GM12873 (cell line): ENCODE data around the gene SRSF12.

Experiments used
- TF ChIP-seq, protein P1 (sequence below): IDR thresholded peaks from 2 replicates; pipeline ENCODE4 v1.5.1; 2012; ENCODE audit warnings: low read depth, mild to moderate bottlenecking, moderate library complexity, low read length, control low read depth; ENCODE audit not compliant: insufficient read depth; ENCODE audit errors: missing control alignments

SRSF12 gene

DNA sequence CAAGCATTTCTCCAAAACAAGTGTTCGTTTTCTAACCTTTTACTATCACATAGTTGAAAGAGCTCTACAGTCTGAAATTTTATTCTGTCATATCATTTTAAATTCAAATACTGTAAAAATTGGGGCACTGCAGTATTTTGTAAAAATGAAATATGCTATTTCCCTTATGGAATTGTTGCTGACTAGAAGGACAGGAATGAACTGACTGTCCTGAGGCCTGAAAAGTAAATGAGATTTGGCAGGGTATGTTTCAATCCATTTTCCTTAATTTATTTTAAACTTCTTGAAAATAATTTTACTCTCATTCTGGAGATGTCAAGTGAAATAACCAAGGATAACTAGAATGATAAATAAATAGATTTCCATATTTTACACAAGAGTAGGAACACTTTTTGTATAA, 49.2 kb downstream of the SRSF12 start:
- TF ChIP-seq, protein P1, sequence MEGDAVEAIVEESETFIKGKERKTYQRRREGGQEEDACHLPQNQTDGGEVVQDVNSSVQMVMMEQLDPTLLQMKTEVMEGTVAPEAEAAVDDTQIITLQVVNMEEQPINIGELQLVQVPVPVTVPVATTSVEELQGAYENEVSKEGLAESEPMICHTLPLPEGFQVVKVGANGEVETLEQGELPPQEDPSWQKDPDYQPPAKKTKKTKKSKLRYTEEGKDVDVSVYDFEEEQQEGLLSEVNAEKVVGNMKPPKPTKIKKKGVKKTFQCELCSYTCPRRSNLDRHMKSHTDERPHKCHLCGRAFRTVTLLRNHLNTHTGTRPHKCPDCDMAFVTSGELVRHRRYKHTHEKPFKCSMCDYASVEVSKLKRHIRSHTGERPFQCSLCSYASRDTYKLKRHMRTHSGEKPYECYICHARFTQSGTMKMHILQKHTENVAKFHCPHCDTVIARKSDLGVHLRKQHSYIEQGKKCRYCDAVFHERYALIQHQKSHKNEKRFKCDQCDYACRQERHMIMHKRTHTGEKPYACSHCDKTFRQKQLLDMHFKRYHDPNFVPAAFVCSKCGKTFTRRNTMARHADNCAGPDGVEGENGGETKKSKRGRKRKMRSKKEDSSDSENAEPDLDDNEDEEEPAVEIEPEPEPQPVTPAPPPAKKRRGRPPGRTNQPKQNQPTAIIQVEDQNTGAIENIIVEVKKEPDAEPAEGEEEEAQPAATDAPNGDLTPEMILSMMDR = no peak

GRCh38 chr6:89067796-89068195, 50.1 kb downstream of the SRSF12 start:
- TF ChIP-seq, protein P1 = no peak

DNA sequence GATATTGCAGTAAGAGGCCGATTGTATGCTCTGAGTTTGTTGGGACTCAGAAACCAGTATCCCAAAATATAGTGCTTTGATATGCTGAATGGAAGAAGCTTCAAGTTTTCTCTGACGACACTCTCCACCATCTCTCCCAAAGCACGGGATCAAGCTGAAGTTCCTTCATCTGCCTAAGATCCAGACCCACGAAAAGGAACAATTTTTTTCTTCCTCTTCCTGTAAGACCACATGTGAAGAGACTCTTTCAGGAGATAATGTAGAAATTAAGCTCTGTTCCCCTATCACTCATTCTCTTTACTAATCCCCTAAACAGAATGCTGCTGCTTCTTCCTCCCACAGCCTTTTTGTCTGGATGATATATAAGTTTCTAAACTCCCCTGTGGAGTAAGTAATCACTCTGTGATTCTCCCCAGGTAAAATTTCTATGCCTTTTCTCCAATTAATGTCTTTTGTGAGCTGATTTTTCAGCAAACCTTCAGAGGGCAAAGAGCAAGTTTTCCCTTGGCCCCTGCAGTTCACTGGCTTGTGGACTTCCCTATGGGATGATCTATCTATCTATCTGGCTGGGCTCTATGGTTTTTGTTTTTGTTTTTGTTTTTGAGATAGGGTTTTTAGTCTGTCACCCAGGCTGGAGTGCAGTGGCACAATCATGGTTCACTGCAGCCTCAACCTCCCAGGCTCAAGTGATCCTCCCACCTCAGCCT, 50.8 kb downstream of the SRSF12 start:
- TF ChIP-seq, protein P1 = no peak

DNA sequence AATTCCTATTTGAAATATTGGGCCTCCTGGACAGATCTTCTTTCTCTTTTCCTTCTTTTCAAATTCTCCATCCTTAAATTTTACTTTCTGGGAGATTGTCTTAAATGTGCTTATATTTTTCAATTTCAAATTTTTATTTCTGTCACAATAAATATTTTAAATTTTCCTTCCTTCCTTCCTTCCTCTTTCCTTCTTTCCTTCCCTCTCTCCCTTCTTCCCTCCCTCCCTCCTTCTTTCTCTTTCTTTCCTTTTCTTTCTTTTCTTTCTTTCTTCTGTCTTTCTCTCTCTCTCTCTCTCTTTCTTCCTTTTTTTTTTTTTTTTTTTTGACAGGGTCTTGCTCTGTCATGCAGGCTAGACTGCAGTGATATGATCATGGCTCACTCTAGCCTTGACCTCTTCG, 54.0 kb downstream of the SRSF12 start:
- TF ChIP-seq, protein P1 = no peak

DNA sequence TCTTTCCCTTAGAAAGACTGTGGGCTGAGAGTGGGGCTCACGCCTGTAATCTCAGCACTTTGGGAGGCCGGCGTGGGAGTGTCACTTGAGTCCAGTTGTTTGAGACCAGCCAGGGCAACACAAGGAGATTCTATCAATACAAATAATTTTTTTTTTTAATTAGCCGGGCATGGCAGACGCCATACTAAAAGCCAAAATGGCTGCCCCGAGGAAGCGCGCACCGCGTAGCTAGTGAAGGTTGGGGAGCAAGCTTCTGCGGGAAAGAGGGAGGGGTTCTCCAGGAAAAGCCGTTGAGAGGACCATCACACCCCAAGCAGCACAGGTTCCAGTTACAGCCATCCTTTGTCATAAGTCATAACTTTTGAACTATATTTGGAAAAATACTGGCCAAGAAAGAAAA, 58.6 kb downstream of the SRSF12 start:
- TF ChIP-seq, protein P1 = no peak

DNA sequence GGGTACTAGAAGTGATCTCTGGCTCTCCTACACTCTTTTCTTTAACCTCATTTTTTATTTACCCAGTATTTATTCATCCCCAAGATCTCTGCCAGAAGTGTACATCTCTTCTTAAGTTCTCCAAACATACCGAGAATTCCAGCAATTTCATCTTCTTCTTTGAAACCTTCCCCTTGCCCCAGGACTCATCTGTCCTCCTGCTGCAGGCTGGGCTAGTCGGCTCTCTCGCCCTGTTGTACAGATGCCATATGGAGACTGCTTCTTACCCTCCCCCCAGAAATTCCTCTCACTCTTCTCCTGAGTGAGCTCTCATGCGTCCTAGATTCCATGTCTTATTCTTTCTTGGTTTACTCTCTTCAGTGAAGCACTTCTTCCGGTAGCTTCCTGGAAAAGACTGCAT, 59.2 kb downstream of the SRSF12 start:
- TF ChIP-seq, protein P1 = no peak

- TF ChIP-seq, protein P1 = no peak
Measured at GRCh38 chr6:89057759-89058158, 60.1 kb downstream of the SRSF12 start.
